Endodermal cell (in vitro differentiated cells): ENCODE data around the gene CACNA1I. TPM values are rescaled to one million over a fixed set of nuclear protein-coding genes. Genes with fewer than 3 reads are reported as not detected.

ENCODE experiments used
- DNase-seq: peaks from one replicate; pipeline ENCODE4 v3.0.0-alpha.2; 2017
- H3K27ac ChIP-seq: 2 replicates; pipeline ENCODE4 v1.5.1; 2013; ENCODE audit warnings: mild to moderate bottlenecking, low read depth, low read length, moderate library complexity
- H3K27me3 ChIP-seq: 2 replicates; pipeline ENCODE4 v1.6.1; 2013; ENCODE audit warnings: mild to moderate bottlenecking, low read length, moderate library complexity; ENCODE audit not compliant: insufficient read depth, control insufficient read depth, poor library complexity, severe bottlenecking
- H3K36me3 ChIP-seq: 2 replicates; pipeline ENCODE4 v1.7.0; 2013; ENCODE audit warnings: mild to moderate bottlenecking, low read length, moderate library complexity; ENCODE audit not compliant: control insufficient read depth, insufficient read depth
- H3K4me1 ChIP-seq: one replicate; pipeline ENCODE4 v1.7.0; 2013; ENCODE audit warnings: low read length; ENCODE audit not compliant: control insufficient read depth, insufficient read depth
- H3K4me3 ChIP-seq: 2 replicates; pipeline ENCODE4 v1.5.1; 2013; ENCODE audit warnings: mild to moderate bottlenecking, low read length, moderate library complexity
- H3K9ac ChIP-seq: 2 replicates; pipeline ENCODE4 v1.6.1; 2013; ENCODE audit warnings: mild to moderate bottlenecking, low read length, moderate library complexity; ENCODE audit not compliant: poor library complexity, severe bottlenecking; ENCODE audit errors: extremely low read depth
- H3K9me3 ChIP-seq: 2 replicates; pipeline ENCODE4 v1.6.1; 2013; ENCODE audit warnings: mild to moderate bottlenecking, low read length, moderate library complexity; ENCODE audit not compliant: control insufficient read depth
- H3K27ac Mint-ChIP-seq: 2 replicates; pipeline ENCODE4 v1.8.0; 2020; ENCODE audit warnings: mixed read lengths
- H3K27me3 Mint-ChIP-seq: 2 replicates; pipeline ENCODE4 v1.8.0; 2021; ENCODE audit warnings: mild to moderate bottlenecking, mixed read lengths; ENCODE audit not compliant: insufficient read depth
- H3K36me3 Mint-ChIP-seq: 2 replicates; pipeline ENCODE4 v1.8.0; 2020; ENCODE audit warnings: low read depth, mixed read lengths
- H3K4me1 Mint-ChIP-seq: 2 replicates; pipeline ENCODE4 v1.8.0; 2020; ENCODE audit warnings: mixed read lengths
- H3K4me3 Mint-ChIP-seq: 2 replicates; pipeline ENCODE4 v1.8.0; 2020; ENCODE audit warnings: mild to moderate bottlenecking, moderate library complexity, mixed read lengths
- H3K9me3 Mint-ChIP-seq: 2 replicates; pipeline ENCODE4 v1.8.0; 2020; ENCODE audit warnings: mild to moderate bottlenecking, mixed read lengths
- CTCF ChIP-seq: fragments of 200-600 bp; sonication (generic); conservative IDR thresholded peaks from 2 replicates; pipeline ENCODE4 v1.5.0; 2021; ENCODE audit warnings: antibody characterized with exemption, mild to moderate bottlenecking
- WGBS, 2 experiments: methylation state at CpG; one replicate each; pipeline versions ENCODE4 v1.1.5 to v1.1.7; 2013; ENCODE audit warnings: missing lambda C conversion rate in 2 of 2, mixed read lengths in 1 of 2; ENCODE audit not compliant: insufficient coverage in 1 of 2, insufficient read length in 1 of 2; 5-methylcytosine and 5-hydroxymethylcytosine counted together
- total RNA-seq, 2 donors: library from RNA; stranded (reverse); fragmentation: NEBNext Ultra II Directional in 1 of 2; extraction: Animal tissue kit (Norgen Biotek cat#: 25700) in 1 of 2; gene quantifications; 2 replicates in 1 of 2; 3 replicates in 1 of 2; pipeline ENCODE4 v1.2.1, GENCODE V29; 2021

The CACNA1I gene
- total RNA-seq, 2 donors from 2014 or later, result 1.2 to 2.2 TPM

GRCh38 chr22:39666926-39667325 lies 96.4 kb downstream of the CACNA1I start:
- Mint-ChIP-seq H3K4me3 (no peak overlapping the region), H3K27ac (no peak overlapping the region), H3K36me3 (peaks cover 17% of the 10 kb centered on the region), H3K4me1 (peaks cover 5% of the 10 kb centered on the region), H3K9me3 (peaks cover 15% of the 10 kb centered on the region), H3K27me3 (peaks cover 32% of the 10 kb centered on the region)
- no peaks in the 10 kb centered on the region for H3K36me3 ChIP-seq
- peak; percentile 78 for DNase-seq
- H3K9ac ChIP-seq, result no peak overlapping the region
- peaks cover 10% of the 10 kb centered on the region for H3K9me3 ChIP-seq
- peaks cover 36% of the 10 kb centered on the region for H3K27me3 ChIP-seq
- no peaks in the 10 kb centered on the region for H3K4me1 ChIP-seq
- no peak overlapping the region for H3K27ac ChIP-seq
- no peak for TF ChIP-seq CTCF
- WGBS, 2 experiments, result 66 to 77% methylated on average over 5 to 7 of the region's 7 CpGs
- no peak overlapping the region for H3K4me3 ChIP-seq

GRCh38 chr22:39669432-39669831 lies 98.9 kb downstream of the CACNA1I start:
- no peak for TF ChIP-seq CTCF
- Histone ChIP-seq H3K36me3 (no peaks in the 10 kb centered on the region), H3K27ac (no peak overlapping the region), H3K4me3 (no peak overlapping the region), H3K4me1 (no peaks in the 10 kb centered on the region), H3K9ac (no peak overlapping the region), H3K9me3 (peaks cover 19% of the 10 kb centered on the region), H3K27me3 (peaks cover 13% of the 10 kb centered on the region)
- peaks cover 32% of the 10 kb centered on the region for H3K9me3 Mint-ChIP-seq
- H3K4me1 Mint-ChIP-seq, result peaks cover 5% of the 10 kb centered on the region
- WGBS, 2 experiments, result 91 to 100% methylated on average over 1 to 2 of the region's 2 CpGs
- H3K27ac Mint-ChIP-seq, result no peak overlapping the region
- no peak overlapping the region for H3K4me3 Mint-ChIP-seq
- H3K27me3 Mint-ChIP-seq, result peaks cover 17% of the 10 kb centered on the region
- DNase-seq, result no peak
- H3K36me3 Mint-ChIP-seq, result peaks cover 33% of the 10 kb centered on the region

GRCh38 chr22:39671936-39672335 lies 101.4 kb downstream of the CACNA1I start:
- Mint-ChIP-seq H3K4me3 (no peak overlapping the region), H3K27ac (no peak overlapping the region), H3K4me1 (no peaks in the 10 kb centered on the region), H3K27me3 (peaks cover 7% of the 10 kb centered on the region), H3K9me3 (peaks cover 32% of the 10 kb centered on the region), H3K36me3 (peaks cover 33% of the 10 kb centered on the region)
- no peak overlapping the region for H3K4me3 ChIP-seq
- H3K36me3 ChIP-seq, result no peaks in the 10 kb centered on the region
- H3K4me1 ChIP-seq, result no peaks in the 10 kb centered on the region
- 98% methylated on average over 2 of the region's 3 CpGs; no CpG with 5 or more reads in 1 of the 2 experiments for WGBS, 2 experiments
- no peak overlapping the region for H3K9ac ChIP-seq
- no peak for TF ChIP-seq CTCF
- DNase-seq, result no peak
- H3K27me3 ChIP-seq, result no peaks in the 10 kb centered on the region
- no peak overlapping the region for H3K27ac ChIP-seq
- H3K9me3 ChIP-seq, result peaks cover 19% of the 10 kb centered on the region
